ENCODE measurements around the gene E2F2.

DNA sequence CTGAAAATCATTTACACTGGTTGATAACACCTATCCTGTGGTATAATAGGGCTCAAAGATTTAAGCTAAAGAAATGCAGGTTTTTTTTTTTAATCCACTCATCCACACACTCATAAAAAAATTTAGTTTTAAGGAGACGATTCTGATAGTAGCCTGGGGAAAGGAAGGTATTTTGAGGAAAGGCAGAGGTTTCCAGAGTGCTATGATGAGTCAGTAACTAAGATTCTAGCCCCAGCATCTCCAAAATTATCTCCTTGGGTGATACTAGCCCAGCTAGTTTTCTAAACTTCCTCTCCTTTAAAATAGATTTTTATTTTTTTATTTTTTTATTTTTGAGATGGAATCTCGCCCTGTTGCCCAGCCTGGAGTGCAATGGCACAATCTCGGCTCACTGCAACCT, 67.7 kb downstream of the E2F2 start:
- TF ChIP-seq EZH2 (IDR thresholded peaks at IDR 0.05; ENCODE audit: borderline replicate concordance, low read length) = no peak
- TF ChIP-seq, protein P1, sequence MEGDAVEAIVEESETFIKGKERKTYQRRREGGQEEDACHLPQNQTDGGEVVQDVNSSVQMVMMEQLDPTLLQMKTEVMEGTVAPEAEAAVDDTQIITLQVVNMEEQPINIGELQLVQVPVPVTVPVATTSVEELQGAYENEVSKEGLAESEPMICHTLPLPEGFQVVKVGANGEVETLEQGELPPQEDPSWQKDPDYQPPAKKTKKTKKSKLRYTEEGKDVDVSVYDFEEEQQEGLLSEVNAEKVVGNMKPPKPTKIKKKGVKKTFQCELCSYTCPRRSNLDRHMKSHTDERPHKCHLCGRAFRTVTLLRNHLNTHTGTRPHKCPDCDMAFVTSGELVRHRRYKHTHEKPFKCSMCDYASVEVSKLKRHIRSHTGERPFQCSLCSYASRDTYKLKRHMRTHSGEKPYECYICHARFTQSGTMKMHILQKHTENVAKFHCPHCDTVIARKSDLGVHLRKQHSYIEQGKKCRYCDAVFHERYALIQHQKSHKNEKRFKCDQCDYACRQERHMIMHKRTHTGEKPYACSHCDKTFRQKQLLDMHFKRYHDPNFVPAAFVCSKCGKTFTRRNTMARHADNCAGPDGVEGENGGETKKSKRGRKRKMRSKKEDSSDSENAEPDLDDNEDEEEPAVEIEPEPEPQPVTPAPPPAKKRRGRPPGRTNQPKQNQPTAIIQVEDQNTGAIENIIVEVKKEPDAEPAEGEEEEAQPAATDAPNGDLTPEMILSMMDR (IDR thresholded peaks at IDR 0.05; ENCODE audit: low read length) = no peak
